NCI-H1694 (cell line): ENCODE results near the gene IFNL3.

ENCODE experiments used
- DNase-seq: peaks from one replicate; lab custom pipeline; 2025; lab: John Stamatoyannopoulos, UW

The IFNL3 gene

GRCh38 chr19:39193803-39194202 lies 51.0 kb downstream of the IFNL3 start:
- DNase-seq = no peak
